HPDE6-E6E7 (cell line): ENCODE results near the gene AKAP1.

Source experiments
- DNase-seq: peaks from one replicate; pipeline ENCODE4 v3.0.0; 2011; ENCODE audit warnings: missing footprints; ENCODE audit errors: extremely low spot score

The AKAP1 gene, protein sequence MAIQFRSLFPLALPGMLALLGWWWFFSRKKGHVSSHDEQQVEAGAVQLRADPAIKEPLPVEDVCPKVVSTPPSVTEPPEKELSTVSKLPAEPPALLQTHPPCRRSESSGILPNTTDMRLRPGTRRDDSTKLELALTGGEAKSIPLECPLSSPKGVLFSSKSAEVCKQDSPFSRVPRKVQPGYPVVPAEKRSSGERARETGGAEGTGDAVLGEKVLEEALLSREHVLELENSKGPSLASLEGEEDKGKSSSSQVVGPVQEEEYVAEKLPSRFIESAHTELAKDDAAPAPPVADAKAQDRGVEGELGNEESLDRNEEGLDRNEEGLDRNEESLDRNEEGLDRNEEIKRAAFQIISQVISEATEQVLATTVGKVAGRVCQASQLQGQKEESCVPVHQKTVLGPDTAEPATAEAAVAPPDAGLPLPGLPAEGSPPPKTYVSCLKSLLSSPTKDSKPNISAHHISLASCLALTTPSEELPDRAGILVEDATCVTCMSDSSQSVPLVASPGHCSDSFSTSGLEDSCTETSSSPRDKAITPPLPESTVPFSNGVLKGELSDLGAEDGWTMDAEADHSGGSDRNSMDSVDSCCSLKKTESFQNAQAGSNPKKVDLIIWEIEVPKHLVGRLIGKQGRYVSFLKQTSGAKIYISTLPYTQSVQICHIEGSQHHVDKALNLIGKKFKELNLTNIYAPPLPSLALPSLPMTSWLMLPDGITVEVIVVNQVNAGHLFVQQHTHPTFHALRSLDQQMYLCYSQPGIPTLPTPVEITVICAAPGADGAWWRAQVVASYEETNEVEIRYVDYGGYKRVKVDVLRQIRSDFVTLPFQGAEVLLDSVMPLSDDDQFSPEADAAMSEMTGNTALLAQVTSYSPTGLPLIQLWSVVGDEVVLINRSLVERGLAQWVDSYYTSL

DNA sequence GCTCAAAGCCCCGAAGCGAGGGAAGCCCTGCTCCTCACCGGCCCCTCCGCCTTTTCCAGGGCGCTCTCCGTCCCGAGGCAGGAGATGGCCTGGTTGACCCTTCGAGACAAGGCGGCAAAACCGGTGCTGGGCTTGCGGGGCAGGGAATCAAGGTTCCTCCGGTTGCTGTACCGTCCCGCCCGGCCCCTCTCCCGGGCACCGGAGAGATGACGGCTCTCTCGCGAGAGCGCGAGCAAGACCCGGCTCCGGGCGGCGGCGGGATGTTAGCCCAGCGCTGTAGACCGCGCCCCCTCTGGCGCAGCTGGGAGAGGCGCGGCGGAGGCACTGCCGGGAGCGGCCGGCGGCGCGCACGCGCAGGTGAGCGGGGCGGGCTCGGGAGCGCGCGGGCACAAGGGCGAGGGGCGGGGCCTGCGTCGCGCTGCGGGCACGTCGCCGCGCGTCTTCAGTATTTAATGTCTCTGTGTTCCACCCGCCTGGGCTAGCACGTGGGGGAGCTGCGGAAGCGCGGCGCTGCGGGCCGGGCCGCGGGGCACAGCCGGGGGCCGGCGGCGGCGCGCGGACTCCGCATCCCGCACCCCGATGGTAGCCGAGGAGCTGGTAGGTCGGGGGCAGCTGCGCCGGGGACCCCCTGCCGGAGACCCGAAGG is at the start of gene AKAP1:
AKAP1 (plus strand) TSS at position 445 of the 646 bp plus-strand sequence. CDS start 20,219 bp downstream, outside the sequence.
- DNase-seq = peak; percentile 98

DNA sequence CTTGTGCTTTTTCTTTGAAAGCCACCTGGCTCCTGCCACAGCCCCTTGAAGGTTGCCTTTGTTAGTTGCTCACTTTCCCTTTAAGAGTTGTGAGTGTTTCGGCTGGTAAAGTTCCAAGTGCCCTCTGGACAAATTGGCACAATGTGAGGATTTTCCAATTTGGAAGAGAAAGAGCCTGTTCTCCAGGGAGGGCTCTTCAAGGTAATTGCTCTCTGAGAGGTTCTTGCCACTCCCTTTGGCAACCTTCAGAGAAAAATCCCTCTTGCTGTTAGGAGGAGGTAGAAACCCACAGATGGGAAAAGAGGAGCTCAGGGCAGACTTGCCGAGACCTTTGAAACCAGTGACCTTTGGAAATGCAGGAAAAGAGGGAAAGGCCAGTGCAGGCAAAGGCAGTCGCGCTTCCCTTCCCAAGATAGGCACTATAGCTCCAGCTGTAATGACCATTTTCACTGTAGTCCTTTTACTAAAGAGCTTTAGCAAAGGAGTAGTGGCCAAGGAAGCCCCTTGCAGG is 49.0 kb upstream of the AKAP1 start:
- no peak for DNase-seq

DNA sequence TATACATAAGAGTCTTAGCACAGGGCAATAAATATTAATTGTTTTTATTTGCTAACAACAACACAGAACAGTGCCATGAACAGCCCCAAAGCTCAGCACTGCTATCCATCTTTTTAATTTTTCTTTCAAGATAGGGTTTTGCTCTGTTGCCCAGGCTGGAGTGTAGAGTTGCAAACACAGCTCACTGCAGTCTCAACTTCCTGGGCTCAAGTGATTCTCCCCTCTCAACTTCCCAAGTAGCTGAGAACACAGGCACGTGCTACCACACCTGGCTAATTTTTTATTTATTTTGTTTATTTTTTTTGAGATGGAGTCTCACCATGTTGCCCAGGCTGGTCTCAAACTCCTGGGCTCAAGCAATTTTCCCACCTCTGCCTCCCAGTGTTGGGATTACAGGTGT is 47.6 kb upstream of the AKAP1 start:
- no peak for DNase-seq

DNA sequence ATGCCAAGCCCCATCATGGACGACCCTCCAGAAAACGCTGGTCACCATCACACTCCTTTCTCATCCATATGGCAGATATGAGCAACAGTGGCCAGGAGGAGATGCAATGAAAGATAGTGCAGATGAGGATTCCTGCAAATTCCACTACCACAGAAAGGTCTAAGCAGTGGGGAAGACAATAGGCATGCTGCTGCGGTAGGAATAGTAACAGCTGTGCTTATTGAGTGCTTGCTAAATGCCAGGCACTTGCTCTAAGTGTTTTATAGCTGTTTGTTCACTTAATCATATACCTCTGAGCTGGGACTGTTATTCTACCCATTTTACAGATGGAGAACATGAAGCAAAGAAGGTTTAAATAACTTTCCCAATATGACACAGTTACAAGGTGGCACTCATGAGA is 46.6 kb upstream of the AKAP1 start:
- no peak for DNase-seq

DNA sequence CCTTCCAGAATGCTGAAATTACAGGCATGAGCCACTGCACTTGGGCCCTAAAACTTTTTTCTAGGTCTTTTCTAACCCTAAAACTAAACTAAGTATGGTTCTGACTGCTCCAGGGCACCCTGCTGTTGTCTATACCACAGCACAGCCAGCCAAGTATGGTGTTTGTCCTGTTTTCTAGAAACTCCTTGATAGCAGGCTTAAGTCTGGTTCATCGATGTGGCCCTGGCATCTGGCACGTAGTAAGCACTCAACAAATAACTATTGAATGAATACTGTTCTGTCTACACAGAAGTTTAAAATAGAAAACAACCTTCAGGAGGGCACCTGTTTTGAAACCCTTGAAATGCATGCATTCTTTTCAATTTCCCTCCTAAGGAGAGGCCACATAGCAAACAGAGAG is 44.5 kb upstream of the AKAP1 start:
- no peak for DNase-seq

DNA sequence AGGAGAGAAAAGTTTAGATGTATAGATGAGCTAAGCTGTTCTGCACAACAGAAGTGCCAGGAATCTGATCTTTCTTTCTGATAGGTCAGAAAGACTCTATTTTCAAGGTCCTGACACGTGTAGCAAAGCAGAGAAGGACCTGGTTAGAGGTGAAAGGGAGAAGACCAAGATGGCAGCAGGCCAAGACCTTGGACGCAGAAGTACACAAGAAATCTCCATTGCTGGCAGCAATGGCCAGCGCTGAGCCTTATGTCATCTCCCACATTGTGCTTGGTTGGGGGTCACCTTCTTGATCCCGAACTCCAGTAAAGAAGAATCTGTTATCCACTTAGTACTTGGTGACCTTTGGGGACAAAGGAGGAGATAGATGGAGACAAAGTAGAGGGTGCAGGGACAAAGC is 41.8 kb upstream of the AKAP1 start:
- DNase-seq = no peak

DNA sequence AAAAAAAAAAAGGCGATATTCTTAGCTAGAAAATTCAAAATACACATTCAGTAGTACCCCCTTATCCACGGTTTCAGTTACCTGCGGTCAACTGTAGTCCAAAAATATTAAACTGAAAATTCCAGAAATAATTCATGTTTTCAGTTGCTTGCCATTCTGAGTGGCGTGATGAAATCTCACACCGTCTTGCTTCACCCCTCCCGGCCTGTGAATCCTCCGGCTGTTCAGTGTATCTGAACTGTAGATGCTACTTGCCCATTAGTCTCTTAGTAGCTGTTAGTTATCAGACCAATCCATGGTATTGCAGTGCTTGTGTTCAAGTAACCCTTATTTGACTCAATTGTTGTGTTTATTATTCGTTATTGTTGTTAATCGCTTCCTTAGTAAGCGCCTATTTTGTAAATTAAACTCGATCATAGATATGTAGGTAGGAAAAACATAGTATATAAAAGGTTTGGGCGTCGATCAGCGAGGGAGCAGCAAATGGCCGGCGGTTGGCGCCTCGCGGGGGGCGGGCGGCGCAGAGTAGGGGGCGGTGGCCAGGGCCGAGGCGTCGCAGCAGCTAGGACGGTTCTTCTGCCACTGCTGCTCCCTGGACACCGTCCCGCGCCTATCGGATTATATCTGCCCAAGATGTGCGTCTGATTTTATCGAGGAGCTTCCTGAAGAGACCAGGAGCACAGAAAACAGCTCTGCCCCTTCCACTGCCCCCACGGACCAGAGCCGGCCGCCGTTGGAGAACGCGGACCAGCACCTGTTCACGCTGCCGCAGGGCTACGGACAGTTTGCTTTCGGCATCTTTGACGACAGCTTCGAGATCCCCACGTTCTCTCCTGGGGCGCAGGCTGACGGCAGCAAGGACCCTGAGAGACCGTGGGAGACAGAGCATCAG is 39.8 kb upstream of the AKAP1 start:
- DNase-seq = no peak

DNA sequence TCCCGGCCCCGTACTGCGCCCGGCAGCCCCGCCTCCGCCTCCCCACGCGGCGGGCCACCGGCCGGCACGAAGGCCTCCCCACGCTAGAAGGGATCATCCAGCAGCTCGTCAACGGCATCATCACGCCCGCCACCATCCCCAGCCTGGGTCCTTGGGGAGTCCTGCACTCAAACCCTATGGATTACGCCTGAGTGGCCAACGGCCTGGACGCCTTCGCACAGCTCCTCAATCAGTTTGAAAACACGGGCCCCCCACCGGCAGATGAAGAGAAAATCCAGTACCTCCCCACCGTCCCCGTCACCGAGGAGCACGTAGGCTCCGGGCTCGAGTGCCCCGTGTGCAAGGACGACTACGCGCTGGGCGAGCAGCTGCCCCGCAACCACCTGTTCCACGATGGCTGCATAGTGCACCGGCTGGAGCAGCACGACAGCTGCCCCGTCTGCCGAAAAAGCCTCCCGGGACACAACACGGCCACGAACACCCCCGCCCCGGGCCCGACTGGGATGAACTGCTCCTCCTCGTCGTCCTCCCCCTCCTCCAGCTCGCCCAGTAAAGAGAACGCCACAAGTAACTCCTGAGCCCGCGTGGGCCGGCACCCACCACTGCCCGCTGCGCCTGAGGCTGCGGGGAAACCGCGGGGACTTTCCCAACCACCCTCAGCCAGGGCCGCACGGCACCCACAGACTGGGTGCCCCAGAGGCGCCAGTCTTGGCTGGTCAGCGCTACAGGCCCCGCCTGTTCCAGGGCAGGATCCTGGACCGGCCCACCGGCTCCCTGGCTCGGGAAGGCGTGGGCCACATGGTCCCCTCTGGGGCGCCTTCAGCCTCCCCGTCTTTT is 39.0 kb upstream of the AKAP1 start:
- no peak for DNase-seq

DNA sequence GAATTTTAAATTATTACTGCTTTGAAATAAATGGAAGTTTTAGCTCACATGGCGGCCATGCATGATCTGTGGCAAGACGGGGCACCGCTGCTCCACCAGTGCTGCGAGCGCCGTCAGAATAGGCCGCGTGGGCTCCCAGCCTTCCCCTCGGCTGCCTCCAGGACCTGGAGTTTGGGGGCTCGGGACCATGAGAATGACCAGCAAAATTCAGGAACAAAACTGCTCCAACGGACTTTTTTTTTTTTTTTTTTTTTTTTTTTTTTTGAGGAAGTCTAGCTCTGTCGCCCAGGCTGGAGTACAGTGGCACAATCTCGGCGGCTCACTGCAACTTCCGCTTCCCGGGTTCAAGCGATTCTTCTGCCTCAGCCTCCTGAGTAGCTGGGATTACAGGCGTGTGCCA is 38.3 kb upstream of the AKAP1 start:
- no peak for DNase-seq

DNA sequence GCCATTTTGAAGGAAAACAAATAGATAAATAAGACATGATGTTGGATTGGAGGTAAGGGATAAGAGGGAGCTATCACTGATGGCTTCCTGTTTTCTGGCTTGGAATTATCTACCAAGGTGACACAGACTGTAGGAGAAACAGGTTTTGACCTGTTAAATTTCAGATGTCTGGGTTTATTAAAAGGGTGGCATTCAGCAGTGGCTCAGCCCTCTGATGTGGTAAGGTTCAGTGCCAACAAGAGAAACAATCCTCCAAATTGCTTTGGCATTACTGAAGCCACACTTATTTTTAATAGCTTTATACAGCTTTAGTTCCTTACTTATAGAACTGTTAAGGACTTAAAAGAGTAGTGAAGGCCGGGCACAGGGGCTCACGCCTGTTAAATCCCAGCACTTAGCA is 37.0 kb upstream of the AKAP1 start:
- DNase-seq = no peak

DNA sequence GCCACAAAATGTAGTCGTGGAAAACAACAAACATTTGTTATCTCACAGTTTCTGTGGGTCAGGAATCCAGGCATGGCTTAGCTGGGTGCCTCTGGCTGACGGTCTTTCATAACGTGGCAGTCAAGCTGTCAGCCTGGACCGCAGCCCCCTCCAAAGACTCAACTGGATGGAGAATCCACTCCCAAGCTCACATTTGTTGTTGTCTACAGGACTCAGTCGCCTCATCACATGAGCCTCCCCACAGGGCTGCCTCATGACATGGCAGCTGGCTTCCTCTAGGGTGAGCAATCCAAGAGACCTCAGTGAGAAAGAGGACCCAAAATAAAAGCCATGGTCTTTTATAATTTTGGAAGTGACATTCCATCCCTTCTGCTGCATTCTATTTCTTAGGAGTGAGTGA is 34.7 kb upstream of the AKAP1 start:
- DNase-seq = no peak

DNA sequence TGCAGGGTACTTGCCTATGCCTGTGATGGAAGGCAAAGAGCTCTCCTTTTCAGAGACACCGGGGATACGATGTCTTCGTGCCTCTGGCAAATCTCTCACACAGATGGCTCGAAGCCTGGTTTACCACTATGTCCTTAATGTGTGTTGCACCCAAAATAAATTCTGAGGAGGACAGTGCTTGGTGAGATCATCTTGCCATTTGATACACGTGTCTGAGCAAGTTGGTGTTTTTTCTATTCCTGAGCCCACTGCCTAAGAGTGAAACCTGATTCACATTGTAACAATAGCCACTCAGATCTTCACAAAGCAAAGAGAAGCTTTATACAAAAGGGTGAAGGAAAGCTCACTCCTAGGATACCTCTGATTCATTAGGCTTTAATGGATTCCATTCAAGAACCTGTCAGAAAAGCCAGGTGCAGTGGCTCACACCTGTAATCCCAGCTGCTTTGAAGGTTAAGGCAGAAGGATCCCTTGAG is 33.1 kb upstream of the AKAP1 start:
- no peak for DNase-seq

DNA sequence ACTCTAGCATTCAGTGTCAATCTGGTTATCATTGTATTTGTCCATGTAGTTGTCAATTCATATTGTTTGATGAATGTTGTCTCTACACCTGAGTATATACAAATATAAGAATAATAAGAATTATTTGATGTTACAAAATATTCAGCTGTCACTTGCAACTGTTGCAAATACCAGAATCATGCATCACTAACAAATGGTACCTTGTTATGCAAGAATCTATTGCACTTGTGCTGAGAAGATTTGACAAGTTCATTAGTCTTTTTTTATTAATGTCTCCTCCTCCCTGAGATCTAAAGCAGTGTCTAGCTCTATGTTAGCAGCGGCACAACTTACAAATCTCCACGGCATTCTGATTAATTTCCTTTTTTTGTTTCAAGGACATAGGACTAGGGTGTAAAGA is 22.2 kb upstream of the AKAP1 start:
- DNase-seq = no peak

DNA sequence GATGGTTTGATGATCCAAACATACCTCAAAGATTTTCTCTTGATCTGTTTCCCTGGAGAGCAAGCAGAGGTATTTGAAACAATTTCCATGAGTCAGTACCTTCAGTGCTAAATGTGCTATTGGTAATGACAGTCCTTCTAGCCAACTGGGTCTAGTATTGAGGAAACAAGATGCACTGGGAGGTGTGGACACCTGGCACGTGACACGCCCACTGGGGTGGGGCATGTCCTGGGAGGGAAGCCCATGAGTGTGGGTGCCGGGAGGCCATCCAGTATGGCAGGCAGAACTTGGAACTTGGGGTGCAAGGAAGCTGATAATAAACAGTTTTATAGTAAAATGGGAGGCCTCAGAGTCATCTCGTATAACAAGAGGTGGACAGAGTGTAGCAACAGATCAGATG is 17.9 kb upstream of the AKAP1 start:
- no peak for DNase-seq

DNA sequence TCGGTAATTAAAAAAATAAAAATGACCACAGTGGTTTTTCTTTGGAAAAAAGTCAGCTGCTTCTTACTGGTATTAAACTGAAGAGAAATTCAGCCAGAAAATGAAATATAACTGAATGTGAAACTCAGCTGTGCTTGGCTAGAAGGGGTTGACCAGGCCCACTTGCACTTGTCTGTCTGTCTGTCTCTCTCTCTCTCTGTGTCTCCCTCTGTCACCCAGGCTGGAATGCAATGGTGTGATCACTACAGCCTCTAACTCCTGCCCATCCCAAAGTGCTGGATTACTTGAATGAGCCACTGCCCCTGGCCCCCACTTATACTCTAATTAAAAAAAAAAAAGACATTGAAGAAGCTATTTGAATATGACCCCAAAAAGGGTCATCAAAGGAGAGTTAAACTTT is 17.3 kb upstream of the AKAP1 start:
- no peak for DNase-seq

DNA sequence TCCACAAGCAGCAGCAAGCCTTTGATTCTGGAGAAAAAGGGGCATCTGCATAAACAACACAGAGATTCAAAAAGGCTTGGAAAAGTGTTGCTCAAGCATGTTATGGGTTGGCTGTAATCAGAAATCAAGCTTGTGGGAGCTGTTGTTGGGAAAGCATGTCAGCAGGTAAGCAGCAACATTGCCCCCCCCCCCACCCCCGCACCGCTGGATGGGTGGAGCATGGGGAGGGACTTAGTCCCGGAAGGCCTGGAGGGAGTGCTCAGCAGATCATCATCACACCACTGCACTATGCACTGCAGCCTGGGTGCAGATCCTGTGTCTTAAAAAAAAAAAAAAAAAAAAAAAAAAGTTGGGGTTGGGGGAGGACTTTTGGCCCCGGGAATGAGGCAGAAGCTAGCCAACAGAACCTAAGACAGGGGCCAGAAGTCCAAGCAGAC is 16.8 kb upstream of the AKAP1 start:
- peak; percentile 70 for DNase-seq

DNA sequence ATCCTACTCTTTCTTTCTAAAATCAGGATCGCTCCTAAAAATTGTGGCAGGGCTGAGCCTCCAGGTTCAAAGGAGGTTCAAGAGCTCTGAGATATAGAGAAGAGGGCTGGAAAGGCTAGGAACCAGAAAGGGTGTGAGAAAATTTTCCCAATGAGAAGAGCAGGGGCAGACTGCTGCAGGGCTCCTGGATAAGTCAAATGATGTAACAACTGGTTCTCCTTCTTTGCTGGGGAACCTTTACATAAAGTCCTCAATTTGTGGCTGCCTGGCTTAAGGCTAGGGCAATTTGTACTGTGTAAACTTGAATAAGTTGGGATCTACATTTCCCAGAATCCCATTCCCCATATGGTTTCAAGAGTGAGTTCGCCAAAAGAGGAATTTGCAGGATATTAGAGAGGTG is 16.3 kb upstream of the AKAP1 start:
- no peak for DNase-seq

DNA sequence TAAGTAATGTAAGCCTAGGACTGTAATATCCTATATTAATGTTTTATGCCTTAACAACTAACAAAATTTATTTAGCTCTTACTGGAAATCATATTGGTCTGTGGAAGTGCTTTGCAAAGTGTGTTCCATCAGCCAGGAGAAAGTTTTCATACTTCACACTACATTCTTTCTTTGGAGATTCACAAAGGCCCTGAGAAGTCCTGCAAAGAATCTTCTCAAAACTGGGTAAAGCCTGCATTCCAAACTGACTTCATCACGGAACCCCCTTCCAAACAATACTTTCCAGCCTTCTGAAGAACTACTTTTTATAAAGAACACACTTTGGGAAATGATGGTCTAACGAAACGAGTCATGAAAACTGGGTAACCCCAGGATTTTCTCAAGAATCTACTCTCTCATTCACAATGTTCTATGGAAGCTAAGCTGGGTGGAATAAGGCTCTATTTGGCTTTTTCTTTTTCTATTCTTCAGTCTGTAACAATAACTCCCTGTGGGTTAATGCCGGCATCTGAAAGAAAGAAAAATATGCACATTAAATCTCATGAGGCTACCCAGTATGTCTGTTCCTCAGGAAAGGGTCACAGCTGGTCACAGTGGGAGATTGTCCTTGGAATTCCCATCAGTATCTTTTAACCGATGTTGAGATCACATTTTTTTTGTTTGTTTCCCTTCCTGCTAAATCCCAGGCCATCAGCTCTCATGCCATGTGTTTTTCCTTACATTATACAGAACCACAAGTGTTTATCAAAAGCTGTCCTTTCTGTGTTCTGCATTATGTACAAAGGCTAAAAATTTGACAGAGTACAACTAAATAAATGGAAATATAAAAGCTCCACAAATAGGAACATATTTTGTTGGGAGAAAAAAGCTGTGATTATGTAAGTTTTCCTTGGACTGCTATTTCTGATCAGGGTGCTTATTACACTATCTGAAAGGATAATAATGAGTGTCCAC is 12.8 kb upstream of the AKAP1 start:
- DNase-seq = no peak

DNA sequence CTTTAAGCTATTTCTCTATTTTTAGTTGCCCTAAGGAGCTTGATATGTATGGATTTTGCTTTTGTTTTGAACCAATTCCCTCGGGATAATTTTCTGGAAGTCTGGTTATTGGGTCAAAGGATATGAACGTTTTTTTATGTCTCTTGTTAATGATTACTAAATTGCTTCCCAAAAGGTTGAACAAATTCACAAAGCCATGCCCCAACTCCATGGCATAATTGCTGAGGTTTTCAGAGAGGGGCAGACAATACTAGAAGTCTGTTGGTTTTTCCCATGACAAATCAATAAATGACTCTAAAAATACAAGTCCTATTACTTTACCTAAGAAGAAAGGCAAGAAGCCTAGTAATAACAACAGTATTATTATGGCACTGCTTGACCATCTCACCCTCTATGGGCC is 11.4 kb upstream of the AKAP1 start:
- DNase-seq = no peak
